Activated CD4-positive, alpha-beta T cell treated with anti-CD3 and anti-CD28 coated beads for 1 hour (primary cell): ENCODE results near the gene NPTX1.

ENCODE experiments used
- DNase-seq: peaks from one replicate; pipeline ENCODE4 v3.0.0-alpha.2; 2020

NPTX1 gene

DNA sequence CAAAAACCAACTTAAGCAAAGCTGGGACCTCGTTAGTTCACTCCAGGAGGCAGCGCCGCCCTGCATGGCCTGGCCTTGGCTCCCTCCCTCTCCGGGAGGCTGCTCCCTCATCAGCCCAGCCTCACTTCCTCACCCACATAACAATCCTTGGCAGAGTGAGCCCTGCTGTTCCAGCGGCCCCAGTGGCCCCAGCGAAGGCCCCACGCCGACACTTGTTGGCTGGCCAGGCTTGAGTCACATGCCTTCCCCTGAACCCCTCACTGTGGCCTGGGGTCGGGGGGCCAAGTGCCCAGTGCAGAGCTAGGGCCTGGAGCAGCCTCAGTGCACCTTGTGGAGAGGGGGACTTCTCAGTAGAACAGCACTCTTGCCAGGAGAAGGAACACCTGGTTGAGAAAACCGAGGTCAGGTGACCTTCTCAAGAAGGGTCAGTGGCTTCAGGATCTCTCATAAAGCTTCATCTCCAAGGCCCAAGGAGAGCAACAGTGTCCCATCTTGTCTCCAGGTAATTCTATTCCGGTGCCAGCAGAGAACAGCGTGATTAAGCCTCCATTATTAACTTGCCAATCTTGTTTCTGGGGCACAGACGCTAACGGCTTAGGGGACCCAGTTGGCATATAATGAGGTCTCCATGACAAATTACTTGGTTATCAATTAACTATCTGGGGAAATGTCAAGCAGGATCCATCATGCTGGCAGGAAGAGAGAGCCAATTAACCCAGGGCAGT lies 34.6 kb downstream of the NPTX1 start:
- no peak for DNase-seq

DNA sequence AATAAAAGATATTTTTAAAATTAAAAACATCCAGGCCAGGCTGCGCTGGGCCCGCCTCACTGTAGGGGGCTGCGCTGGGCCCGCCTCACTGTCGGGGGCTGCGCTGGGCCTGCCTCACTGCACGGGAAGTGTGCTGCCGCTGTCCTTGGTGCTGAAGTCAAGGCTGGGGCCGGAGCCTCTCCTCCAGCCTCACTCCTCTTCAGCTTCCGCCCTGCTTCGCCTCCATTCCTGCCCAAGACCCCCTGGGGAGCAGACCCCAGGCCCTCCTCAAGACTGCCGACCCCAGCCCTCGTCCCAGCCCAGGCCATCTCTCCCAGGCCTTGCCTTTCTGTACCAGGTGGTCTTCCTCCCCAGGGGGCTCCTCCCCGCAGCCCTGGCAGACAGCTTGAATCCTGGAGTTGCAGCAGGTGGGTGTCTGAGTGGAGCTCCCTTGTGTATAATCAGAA lies 35.3 kb downstream of the NPTX1 start:
- peak; percentile 22 for DNase-seq

DNA sequence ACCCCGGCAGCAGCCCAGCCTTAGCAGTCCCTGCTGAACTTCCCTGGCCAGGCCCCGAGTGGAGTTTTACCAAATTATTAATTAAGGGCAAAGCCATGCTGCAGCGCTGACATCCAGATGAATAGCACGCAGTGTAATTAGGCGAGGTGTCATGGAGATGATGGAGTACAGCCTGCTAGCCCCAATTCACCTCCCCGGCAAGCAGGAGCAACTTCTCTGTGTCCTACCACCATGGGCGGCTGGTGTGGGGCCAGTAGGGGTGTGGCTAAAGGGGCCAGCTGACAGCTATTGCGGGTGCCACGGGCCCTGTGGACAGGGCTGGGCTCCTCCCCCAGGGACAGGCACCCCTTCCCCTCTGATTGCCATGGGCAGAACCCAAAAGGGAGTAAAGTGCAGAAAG lies 36.9 kb downstream of the NPTX1 start:
- DNase-seq: no peak

GRCh38 chr17:80438806-80439205 lies 37.6 kb downstream of the NPTX1 start:
- DNase-seq: no peak

DNA sequence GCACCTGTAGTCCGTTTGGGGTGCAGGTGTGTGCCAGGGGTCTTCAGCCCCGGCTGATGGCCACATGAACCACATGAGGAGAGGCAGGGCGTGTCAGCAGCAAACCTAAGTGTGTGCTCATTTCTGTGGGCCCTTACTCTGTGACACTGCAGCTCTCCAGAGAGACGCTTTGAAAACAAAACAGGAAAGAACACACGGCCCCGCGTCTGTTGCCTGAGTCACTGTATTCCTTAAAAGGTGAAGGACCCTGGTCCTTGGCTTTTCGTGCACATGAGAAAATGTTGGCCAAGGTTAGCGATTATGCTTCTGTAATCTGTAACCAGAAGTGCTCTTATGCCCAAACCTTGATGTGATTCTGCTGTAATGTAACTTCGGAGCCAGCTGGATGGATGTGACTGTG lies 38.9 kb downstream of the NPTX1 start:
- no peak for DNase-seq

DNA sequence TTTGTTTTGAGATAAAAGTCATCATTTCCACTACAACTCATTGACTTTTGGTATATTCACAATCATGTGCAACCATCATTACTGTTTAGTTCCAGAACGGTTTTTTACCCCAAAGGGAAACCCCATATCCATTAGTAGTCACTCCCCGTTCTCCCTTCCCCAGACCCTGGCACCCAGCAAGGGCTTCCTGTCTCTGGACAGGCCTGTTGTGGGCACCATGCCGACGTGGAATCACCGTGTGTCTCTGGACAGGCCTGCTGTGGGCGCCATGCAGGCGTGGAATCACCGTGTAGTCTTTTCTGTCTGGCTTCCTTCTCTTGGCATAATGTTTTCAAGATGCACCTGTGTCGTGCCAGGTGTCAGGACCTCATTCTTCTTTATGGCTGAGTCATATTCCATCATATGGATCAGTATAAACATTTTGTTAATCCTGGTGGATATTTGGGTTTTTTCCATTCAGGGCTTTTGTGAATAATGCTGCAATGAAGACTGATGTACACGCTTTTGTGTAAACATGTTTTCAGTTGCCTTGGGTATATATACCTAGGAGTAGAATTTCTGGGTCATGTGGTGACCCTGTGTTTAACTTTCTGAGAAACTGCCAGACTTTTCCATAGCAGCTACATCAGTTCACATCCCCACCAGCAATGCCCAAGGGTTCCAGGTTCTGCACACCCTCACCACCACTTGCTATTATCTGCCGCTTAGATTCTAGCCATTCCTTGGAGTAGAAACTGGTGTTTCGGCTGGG lies 42.3 kb downstream of the NPTX1 start:
- DNase-seq: no peak

DNA sequence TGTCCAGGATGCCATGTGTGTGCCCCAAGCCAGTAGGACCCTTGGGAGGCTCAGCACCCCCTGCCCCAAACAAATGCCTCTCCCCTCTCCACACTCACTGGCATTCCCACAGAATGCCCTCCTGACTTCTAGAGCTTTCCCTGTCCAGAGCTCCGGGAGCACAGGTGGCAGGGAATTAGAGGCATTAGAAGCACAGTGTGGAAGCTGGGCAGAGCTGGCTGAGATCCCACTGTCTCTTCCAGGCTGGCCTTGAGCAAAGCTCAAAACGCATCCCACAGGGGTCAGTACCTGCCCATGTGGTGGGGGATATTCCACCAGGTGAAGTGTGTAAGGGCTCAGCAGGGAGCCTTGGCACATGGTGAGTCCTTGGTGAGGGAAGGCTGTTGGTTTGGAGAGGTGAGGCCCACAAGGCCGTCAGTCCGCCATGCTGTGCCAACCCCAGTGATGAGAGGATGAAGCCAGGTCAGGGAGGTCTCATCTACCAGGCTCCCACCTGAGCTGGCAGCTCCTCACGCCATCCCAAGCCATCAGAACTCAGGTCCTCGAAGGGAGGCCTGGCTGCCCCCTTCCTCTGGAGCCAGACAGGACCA lies 43.4 kb downstream of the NPTX1 start:
- no peak for DNase-seq

GRCh38 chr17:80432350-80432955 lies 44.0 kb downstream of the NPTX1 start:
- no peak for DNase-seq

DNA sequence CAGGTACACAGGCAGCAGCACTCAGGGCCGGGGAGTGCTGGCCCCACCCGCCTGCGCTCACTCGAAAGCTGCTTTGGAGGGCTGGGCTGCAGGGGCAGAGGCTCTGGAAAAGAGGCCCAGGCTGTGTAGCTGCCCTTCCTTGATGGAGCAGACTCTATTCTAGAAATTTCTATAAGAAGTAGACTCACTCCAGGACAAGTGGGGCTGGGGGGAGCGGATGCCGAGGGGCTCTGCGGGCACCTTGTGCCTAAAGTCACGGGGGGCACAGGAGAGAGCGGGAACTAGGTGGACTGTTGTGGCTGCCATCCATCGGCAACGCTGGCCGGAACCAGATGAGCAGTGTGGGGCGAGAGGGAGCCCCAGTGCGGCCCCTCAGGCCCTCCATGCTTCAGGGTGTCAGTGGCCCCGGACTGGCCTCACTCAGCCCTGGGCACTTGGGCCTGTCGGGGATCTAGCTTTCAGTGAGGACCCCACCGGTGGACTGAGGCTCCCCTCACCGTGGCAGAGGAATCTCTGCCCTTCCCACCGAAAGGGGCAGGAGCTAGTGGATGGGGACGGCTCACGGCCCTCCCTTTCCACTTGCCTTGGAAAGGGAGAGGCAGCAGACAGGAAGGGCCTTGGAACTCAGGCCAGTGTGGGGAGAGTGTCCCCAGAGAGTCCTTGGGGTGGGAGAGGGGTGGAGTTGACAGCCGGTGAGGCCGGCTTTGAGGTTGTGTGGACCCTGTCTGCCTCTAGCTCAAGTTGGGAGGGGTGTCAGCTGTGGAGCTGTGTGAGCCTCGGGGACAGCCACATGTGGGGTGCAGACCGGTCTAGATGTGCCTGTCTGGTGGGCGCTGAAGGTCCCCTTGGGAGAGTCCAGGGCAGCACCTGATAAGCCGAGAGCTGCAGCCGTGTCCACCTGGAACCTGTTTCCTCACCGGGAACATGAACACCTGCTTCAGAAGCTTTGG lies 44.9 kb downstream of the NPTX1 start:
- DNase-seq: no peak

- DNase-seq: no peak
These were observed 45.8 kb downstream of the NPTX1 start for GRCh38 chr17:80430446-80431245.

DNA sequence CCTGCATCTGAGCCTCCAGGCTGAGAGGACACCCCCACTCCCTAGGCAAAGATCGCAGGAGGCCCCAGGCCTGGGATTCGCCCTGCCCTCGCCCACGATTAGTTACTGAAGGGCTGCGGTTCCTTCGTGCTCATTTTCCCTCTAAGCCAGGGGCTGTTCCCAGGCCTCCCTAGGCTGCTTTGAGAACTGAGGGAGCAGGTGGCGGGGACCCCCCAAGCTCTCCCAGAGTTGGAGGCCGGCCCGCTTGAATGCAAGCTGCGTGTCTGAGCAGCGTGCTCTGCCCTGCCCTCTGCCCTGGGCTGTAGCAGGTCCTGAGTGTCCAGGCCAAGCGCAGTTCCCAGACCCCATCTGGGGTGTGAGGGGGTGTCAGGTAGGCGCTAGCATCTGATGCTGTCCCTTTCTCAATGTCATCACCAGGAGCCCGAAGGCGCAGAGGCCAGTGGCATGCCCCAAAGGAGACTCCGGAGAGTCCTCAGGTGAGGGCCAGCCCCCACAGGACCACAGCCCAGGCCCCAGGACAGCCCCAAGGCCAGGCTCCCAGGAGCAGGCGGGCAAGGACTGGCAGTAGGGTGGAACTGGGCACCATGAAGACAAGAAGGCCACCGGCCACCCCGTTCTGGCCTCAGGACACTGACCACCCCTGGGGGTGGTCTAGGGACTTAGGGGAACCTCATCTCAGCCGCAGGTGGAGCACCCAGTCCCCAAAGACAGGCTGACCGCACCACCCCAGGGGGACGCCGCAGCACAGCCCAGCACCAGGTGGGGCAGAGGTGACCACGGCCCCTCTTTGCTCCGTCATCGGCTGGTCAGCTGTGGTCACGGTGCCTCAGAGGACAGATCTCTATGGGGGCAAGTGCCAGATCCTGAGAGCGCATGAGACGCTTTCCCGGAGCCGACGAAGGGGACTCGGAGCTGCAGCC lies 46.8 kb downstream of the NPTX1 start:
- DNase-seq: no peak

- no peak for DNase-seq
These were observed 47.6 kb downstream of the NPTX1 start for GRCh38 chr17:80428796-80429195.

GRCh38 chr17:80428363-80428762 lies 48.0 kb downstream of the NPTX1 start:
- DNase-seq: no peak

GRCh38 chr17:80427366-80428282 lies 48.8 kb downstream of the NPTX1 start:
- DNase-seq: no peak

GRCh38 chr17:80426671-80427326 lies 49.6 kb downstream of the NPTX1 start:
- DNase-seq: peak; percentile 81

DNA sequence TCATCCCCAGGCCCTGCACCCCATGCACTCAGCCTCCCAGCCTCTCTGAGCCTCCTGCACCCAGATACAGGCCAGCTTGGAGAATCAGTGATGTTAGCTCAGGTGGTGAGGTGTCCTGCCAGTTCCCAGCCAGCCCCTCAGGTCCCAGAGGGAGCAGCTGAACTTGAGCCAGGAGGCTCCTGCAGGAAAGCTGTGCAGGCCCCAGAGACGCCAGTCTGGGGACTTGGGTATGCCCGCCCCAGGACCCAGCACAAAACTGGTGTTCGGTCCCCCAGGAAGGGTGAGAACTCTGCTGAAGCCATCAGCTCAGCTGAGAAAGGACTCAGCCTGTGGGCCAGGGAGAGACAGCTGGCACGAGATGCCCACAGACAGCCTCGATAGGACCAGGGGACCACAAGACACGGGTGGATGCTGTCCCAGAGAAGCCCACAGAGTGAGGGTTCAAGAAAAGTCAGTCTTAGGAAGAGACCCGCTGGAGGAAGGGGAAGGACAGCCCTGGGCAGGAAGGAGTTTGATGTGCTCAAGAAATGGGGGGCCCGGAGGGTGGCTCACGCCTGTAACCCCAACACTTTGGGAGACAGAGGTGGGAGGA lies 50.5 kb downstream of the NPTX1 start:
- DNase-seq: no peak

DNA sequence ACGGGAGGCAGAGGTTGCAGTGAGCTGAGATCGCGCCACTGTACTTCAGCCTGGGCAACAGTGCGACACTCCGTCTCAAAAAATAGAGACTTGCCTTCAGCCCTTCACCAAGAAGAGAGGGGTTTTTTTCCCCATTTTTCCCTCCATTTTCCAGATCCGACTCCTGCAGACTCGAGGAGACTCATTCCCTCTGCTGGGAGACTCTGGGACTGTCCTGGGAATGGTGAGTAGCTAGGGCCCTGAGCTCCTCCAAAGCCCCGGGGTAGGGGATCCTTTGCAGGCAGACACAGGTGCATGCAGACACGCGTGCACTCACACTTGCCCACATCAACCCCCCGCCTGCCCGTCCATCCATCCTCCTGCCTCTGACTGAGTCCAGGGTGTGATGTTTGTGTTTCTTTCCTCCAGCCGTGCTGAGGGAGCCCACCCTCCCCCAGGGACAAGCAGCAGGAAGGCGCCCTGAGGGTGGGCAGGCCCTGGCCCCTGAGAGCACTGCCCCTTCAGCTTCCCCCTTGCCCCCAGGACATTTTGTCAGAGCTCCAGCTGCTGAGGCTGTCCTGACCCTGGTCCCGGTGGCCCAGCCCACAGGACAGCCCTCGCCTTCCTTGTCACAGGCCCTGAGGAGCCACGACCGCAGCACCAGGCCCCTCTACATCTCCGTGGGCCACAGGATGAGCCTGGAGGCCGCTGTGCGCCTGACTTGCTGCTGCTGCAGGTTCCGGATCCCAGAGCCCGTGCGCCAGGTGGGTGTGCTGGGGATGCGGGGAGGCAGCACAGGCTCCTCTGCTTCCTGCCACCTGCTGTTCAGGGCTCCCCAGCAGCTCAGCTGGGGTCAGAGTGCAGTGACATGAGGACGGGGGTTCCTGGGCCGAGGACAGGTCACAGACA lies 51.3 kb downstream of the NPTX1 start:
- no peak for DNase-seq
